K562 (cell line): Measurements from ENCODE around the gene LTA. TPM values are rescaled to one million over a fixed set of nuclear protein-coding genes. Genes with fewer than 3 reads are reported as not detected.
A peak's percentile ranks its signal among the peaks of the same experiment; 100 is the strongest.

Experiments
- DACH1 ChIP-seq: fragments of 450-650 bp; IDR thresholded peaks from 2 replicates; pipeline ENCODE4 v1.6.1; 2018; ENCODE audit not compliant: partially characterized antibody
- ELF4 ChIP-seq: fragments of 450-650 bp; formaldehyde crosslinking; IDR thresholded peaks from 2 replicates; pipeline ENCODE4 v1.4.0; 2022; ENCODE audit warnings: missing genetic modification characterization
- JUN ChIP-seq, 2 experiments: sonication (generic) in 1 of 2; formaldehyde crosslinking in 1 of 2; IDR thresholded peaks; 2 replicates each; pipeline versions ENCODE4 v1.6.1 to v1.8.0; 2012 to 2022; ENCODE audit warnings: borderline replicate concordance in 2 of 2, mild to moderate bottlenecking in 2 of 2, improper control_type of control experiment in 1 of 2, low read depth in 1 of 2, low read length in 1 of 2, missing genetic modification reagents in 1 of 2
- KDM4B ChIP-seq, 2 experiments: fragments of 450-650 bp in 1 of 2; sonication (generic) in 1 of 2; IDR thresholded peaks; 2 replicates each; pipeline ENCODE4 v1.6.1; 2016 to 2017; ENCODE audit warnings: borderline replicate concordance in 2 of 2, antibody characterized with exemption in 1 of 2, low read depth in 1 of 2, mild to moderate bottlenecking in 1 of 2
- NR2C2 ChIP-seq, 2 experiments: fragments of 200-800 bp in 1 of 2; sonication (Bioruptor generic) in 1 of 2; sonication (generic) in 1 of 2; formaldehyde crosslinking in 1 of 2; IDR thresholded peaks; 2 replicates each; pipeline versions ENCODE4 v1.6.1 to v1.8.0; 2016 to 2022; ENCODE audit warnings: mild to moderate bottlenecking in 1 of 2, missing compliant biosample characterization in 1 of 2, missing genetic modification characterization in 1 of 2, missing genetic modification reagents in 1 of 2
- RFX5 ChIP-seq: IDR thresholded peaks from 2 replicates; pipeline ENCODE4 v1.6.1; 2011; ENCODE audit warnings: low read depth, mild to moderate bottlenecking, improper control_type of control experiment, low read length
- SP2 ChIP-seq: IDR thresholded peaks from 2 replicates; pipeline ENCODE4 v1.6.1; 2011; ENCODE audit warnings: mild to moderate bottlenecking, low read depth, low read length, moderate library complexity; ENCODE audit not compliant: poor library complexity, severe bottlenecking; ENCODE audit errors: extremely low read depth
- TEAD1 ChIP-seq, 2 experiments: fragments of 450-650 bp in 1 of 2; sonication (generic) in 1 of 2; formaldehyde crosslinking; IDR thresholded peaks; 2 replicates each; pipeline versions ENCODE4 v1.4.0 to v1.8.0; 2020 to 2022; ENCODE audit warnings: mild to moderate bottlenecking in 2 of 2, missing genetic modification reagents in 1 of 2
- WHSC1 ChIP-seq: IDR thresholded peaks from one replicate; pipeline ENCODE4 v1.6.1; 2012; ENCODE audit warnings: low read length, control low read depth, inconsistent platforms
- ZNF785 ChIP-seq: fragments of 250-450 bp; sonication (Bioruptor Pico); IDR thresholded peaks from 2 replicates; pipeline ENCODE4 v1.4.0; 2020; ENCODE audit warnings: mild to moderate bottlenecking
- polyA plus RNA-seq, 8 experiments: library from polyadenylated mRNA; depleted of rRNA in 4 of 8; stranded (reverse) in 5 of 8; unstranded in 3 of 8; fragments of >200 nt; fragmentation: Nextera tagmentation in 2 of 8; fragmentation: Illumina TruSeq in 1 of 8; extraction: Ambion mirVana in 2 of 8; extraction: Trizol in 1 of 8; gene quantifications; 2 replicates each; pipeline versions ENCODE4 v1.2.1 to v1.2.3, GENCODE V29; 2011 to 2014; ENCODE audit warnings: inconsistent platforms in 1 of 8, missing spikeins in 1 of 8
- total RNA-seq, 7 experiments: library from RNA; depleted of rRNA in 6 of 7; stranded (reverse); fragments of >200 nt in 6 of 7; fragmentation: Illumina TruSeq in 2 of 7; extraction: Trizol in 2 of 7; gene quantifications; 2 replicates each; pipeline versions ENCODE4 v1.2.1 to v1.2.3, GENCODE V29; 2011 to 2021; ENCODE audit warnings: low replicate concordance in 1 of 7
- TF ChIP-seq, protein P1 (sequence below): fragments of 200-400 bp; formaldehyde crosslinking; IDR thresholded peaks from 2 replicates; pipeline ENCODE4 v1.6.1; 2017; ENCODE audit warnings: mild to moderate bottlenecking, low read depth, low read length, moderate library complexity
- TF ChIP-seq, protein P2 (sequence below): fragments of 250-450 bp; sonication (Bioruptor Pico); IDR thresholded peaks from 2 replicates; pipeline ENCODE4 v1.4.0; 2020; ENCODE audit warnings: mild to moderate bottlenecking, moderate library complexity
- TF ChIP-seq, protein P3 (sequence below): fragments of 250-450 bp; sonication (Bioruptor Pico); IDR thresholded peaks from 2 replicates; pipeline ENCODE4 v1.8.0; 2021; ENCODE audit warnings: moderate library complexity, mild to moderate bottlenecking, inconsistent platforms
- TF ChIP-seq, protein P4 (sequence below): fragments of 450-650 bp; formaldehyde crosslinking; conservative IDR thresholded peaks from 2 replicates; pipeline ENCODE4 v1.4.0; 2022; ENCODE audit warnings: mild to moderate bottlenecking, missing genetic modification characterization
- TF ChIP-seq, protein P5 (sequence below): sonication (generic); formaldehyde crosslinking; IDR thresholded peaks from 2 replicates; pipeline ENCODE4 v1.8.1; 2023; ENCODE audit warnings: mild to moderate bottlenecking, missing genetic modification reagents

Gene LTA
- total and polyA plus RNA-seq, 9 of the 15 experiments (the other 6 are each of a cell fraction or from before 2014, with no cell fraction given) = 0.80 TPM; not detected in 8

DNA sequence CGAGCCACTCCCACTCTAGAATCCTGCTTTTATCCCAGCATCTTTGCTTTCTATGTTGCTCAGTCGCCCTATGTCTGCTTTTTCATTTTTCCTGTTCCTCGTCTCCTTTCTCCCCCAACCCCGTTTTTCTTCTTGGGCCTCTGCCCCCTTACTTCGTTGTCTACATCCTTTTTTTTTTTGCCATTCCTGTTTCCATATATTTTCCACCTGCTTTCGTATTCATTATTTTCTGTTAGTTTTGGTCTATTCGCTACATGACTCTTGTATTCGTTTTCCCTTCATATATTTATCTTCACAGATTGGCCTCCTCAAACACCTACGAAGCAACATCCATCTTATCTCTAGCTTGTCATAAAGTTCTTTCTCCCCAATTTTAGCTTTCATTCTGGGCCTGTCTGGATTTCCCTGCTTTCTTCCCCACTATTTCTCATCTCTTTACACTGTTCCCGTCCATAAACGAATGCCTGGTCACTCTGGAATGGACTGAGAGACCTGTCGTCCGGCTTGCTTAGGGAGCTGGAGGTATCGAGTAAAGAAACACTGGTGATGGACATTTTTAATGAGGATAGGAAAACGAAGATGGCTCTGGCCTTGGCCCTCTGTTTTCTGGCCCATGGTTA, 49.3 kb downstream of the LTA start (continued):
- TF ChIP-seq WHSC1 (no peak), TEAD1 (CRISPR knock-in tag; IDR thresholded peaks at IDR 0.05) (no peak), RFX5 (no peak), ZNF785 (no peak), NR2C2 (CRISPR knock-in tag; IDR thresholded peaks at IDR 0.05) (no peak), NR2C2 (tag; IDR thresholded peaks at IDR 0.05) (no peak), JUN (IDR thresholded peaks at IDR 0.05; ENCODE audit: borderline replicate concordance, low read depth, low read length) (no peak), JUN (CRISPR knock-in tag; IDR thresholded peaks at IDR 0.05; ENCODE audit: borderline replicate concordance) (no peak), ELF4 (CRISPR knock-in tag) (peak; percentile 66; the same call in 1 of the 2 replicates), KDM4B (IDR thresholded peaks at IDR 0.05; ENCODE audit: borderline replicate concordance in 2 of 2, low read depth in 1 of 2) (no peak), DACH1 (no peak), SP2 (no peak)
- TF ChIP-seq, protein P1, sequence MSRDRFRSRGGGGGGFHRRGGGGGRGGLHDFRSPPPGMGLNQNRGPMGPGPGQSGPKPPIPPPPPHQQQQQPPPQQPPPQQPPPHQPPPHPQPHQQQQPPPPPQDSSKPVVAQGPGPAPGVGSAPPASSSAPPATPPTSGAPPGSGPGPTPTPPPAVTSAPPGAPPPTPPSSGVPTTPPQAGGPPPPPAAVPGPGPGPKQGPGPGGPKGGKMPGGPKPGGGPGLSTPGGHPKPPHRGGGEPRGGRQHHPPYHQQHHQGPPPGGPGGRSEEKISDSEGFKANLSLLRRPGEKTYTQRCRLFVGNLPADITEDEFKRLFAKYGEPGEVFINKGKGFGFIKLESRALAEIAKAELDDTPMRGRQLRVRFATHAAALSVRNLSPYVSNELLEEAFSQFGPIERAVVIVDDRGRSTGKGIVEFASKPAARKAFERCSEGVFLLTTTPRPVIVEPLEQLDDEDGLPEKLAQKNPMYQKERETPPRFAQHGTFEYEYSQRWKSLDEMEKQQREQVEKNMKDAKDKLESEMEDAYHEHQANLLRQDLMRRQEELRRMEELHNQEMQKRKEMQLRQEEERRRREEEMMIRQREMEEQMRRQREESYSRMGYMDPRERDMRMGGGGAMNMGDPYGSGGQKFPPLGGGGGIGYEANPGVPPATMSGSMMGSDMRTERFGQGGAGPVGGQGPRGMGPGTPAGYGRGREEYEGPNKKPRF = no peak
- TF ChIP-seq, protein P2, sequence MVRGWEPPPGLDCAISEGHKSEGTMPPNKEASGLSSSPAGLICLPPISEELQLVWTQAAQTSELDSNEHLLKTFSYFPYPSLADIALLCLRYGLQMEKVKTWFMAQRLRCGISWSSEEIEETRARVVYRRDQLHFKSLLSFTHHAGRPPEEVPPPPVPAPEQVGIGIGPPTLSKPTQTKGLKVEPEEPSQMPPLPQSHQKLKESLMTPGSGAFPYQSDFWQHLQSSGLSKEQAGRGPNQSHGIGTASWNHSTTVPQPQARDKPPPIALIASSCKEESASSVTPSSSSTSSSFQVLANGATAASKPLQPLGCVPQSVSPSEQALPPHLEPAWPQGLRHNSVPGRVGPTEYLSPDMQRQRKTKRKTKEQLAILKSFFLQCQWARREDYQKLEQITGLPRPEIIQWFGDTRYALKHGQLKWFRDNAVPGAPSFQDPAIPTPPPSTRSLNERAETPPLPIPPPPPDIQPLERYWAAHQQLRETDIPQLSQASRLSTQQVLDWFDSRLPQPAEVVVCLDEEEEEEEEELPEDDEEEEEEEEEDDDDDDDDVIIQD = no peak
- TF ChIP-seq, protein P3, sequence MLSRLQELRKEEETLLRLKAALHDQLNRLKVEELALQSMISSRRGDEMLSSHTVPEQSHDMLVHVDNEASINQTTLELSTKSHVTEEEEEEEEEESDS = no peak
- TF ChIP-seq, protein P4, sequence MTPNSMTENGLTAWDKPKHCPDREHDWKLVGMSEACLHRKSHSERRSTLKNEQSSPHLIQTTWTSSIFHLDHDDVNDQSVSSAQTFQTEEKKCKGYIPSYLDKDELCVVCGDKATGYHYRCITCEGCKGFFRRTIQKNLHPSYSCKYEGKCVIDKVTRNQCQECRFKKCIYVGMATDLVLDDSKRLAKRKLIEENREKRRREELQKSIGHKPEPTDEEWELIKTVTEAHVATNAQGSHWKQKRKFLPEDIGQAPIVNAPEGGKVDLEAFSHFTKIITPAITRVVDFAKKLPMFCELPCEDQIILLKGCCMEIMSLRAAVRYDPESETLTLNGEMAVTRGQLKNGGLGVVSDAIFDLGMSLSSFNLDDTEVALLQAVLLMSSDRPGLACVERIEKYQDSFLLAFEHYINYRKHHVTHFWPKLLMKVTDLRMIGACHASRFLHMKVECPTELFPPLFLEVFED (CRISPR knock-in tag) = peak; percentile 53; the same call in 1 of the 2 replicates
- TF ChIP-seq, protein P5, sequence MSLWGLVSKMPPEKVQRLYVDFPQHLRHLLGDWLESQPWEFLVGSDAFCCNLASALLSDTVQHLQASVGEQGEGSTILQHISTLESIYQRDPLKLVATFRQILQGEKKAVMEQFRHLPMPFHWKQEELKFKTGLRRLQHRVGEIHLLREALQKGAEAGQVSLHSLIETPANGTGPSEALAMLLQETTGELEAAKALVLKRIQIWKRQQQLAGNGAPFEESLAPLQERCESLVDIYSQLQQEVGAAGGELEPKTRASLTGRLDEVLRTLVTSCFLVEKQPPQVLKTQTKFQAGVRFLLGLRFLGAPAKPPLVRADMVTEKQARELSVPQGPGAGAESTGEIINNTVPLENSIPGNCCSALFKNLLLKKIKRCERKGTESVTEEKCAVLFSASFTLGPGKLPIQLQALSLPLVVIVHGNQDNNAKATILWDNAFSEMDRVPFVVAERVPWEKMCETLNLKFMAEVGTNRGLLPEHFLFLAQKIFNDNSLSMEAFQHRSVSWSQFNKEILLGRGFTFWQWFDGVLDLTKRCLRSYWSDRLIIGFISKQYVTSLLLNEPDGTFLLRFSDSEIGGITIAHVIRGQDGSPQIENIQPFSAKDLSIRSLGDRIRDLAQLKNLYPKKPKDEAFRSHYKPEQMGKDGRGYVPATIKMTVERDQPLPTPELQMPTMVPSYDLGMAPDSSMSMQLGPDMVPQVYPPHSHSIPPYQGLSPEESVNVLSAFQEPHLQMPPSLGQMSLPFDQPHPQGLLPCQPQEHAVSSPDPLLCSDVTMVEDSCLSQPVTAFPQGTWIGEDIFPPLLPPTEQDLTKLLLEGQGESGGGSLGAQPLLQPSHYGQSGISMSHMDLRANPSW = peak; percentile 79; the same call in 1 of the 2 replicates
